ENCODE data around the gene KRT16. TPM values are rescaled to one million over a fixed set of nuclear protein-coding genes. Genes with fewer than 3 reads are reported as not detected.
"Not testable (repeated sequence)": the region's sequence is repeated elsewhere in the genome, so short reads cannot be mapped to it uniquely, and the experiment has no call there.

Gene KRT16
- total and polyA plus RNA-seq, 10 of the 15 experiments (the other 5 are each of a cell fraction or from before 2014, with no cell fraction given): 0.07 TPM; not detected in 9

GRCh38 chr17:41622340-41623183 is 10.0 kb upstream of the KRT16 start:
- FAIRE-seq; H3K4me1 ChIP-seq (ENCODE audit: control insufficient read depth, insufficient read depth, low read length); BruUV-seq (replicated peaks); H3K36me3 ChIP-seq (ENCODE audit: control insufficient read depth in 2 of 2, insufficient read depth in 2 of 2, low read length in 1 of 2); POLR2A ChIA-PET; H3K9ac ChIP-seq (ENCODE audit: control insufficient read depth, insufficient read depth, low read length); H3K4me2 ChIP-seq (ENCODE audit: control insufficient read depth, insufficient read depth); H3K27me3 ChIP-seq (replicated peaks in 1 of 2; ENCODE audit: control insufficient read depth in 2 of 2, insufficient read depth in 2 of 2, low read length in 1 of 2); H3K9me3 ChIP-seq (replicated peaks; ENCODE audit: control insufficient read depth, insufficient read depth, low read length); SMC1A ChIA-PET (ENCODE audit: uncharacterized antibody, unreplicated experiment); H3K27ac ChIP-seq (ENCODE audit: control insufficient read depth, insufficient read depth); H3K79me2 ChIP-seq (ENCODE audit: control insufficient read depth, insufficient read depth, low read length); H3K4me3 ChIP-seq; in situ Hi-C loops (cut with MboI); intact Hi-C loops (cut with micrococcal nuclease; ENCODE audit: unreplicated experiment); RAD21 ChIA-PET (ENCODE audit: unreplicated experiment); DNase-seq (ENCODE audit: low read depth, low spot score); ATAC-seq; H4K20me1 ChIP-seq (ENCODE audit: control insufficient read depth, insufficient read depth); H2AFZ ChIP-seq (ENCODE audit: control insufficient read depth, low read depth, low read length): not testable (repeated sequence)
- WGBS (ENCODE audit: insufficient coverage, insufficient replicate concordance, low lambda C conversion rate, missing lambda C conversion rate): 14% methylated on average over 16 of the region's 19 CpGs
- CTCF ChIA-PET: interaction anchor here (1.7 kb wide), 1 partner anchor 73 kb away, joined by 3 read pairs; no protein-coding TSS in a partner anchor

GRCh38 chr17:41621916-41622315 is 9.3 kb upstream of the KRT16 start:
- no peak for DNase-seq (ENCODE audit: low read depth, low spot score)
- ATAC-seq: no peak
- RAD21 ChIA-PET (ENCODE audit: unreplicated experiment): no interaction called here
- Histone ChIP-seq H3K9me3 (replicated peaks; ENCODE audit: control insufficient read depth, insufficient read depth, low read length) (no peaks in the 10 kb centered on the region; the same call in 2 of the 3 replicates), H3K4me2 (ENCODE audit: control insufficient read depth, insufficient read depth) (no peak overlapping the region), H2AFZ (ENCODE audit: control insufficient read depth, low read depth, low read length) (no peak overlapping the region), H3K4me1 (ENCODE audit: control insufficient read depth, insufficient read depth, low read length) (no peaks in the 10 kb centered on the region), H3K4me3 (no peak overlapping the region), H3K79me2 (ENCODE audit: control insufficient read depth, insufficient read depth, low read length) (no peaks in the 10 kb centered on the region), H3K36me3 (ENCODE audit: control insufficient read depth in 2 of 2, insufficient read depth in 2 of 2, low read length in 1 of 2) (no peaks in the 10 kb centered on the region), H3K9ac (ENCODE audit: control insufficient read depth, insufficient read depth, low read length) (no peak overlapping the region), H3K27ac (ENCODE audit: control insufficient read depth, insufficient read depth) (no peak overlapping the region), H4K20me1 (ENCODE audit: control insufficient read depth, insufficient read depth) (no peaks in the 10 kb centered on the region), H3K27me3 (replicated peaks in 1 of 2; ENCODE audit: control insufficient read depth in 2 of 2, insufficient read depth in 2 of 2, low read length in 1 of 2) (peaks cover 0 to 2% of the 10 kb centered on the region in 2 experiments; a peak in 1 of 4 replicates)
- in situ Hi-C loops (cut with MboI) (no loop called here), intact Hi-C loops (cut with micrococcal nuclease; ENCODE audit: unreplicated experiment) (no loop called here)
- WGBS (ENCODE audit: insufficient coverage, insufficient replicate concordance, low lambda C conversion rate, missing lambda C conversion rate): 0% methylated on average over 2 of the region's 2 CpGs
- FAIRE-seq: no peak
- POLR2A ChIA-PET: no interaction called here
- no TSS peak for BruUV-seq (replicated peaks)
- CTCF ChIA-PET: no interaction called here
- TF ChIP-seq KAT2A (conservative IDR thresholded peaks at IDR 0.05; ENCODE audit: control insufficient read depth, low read depth, low read length) (no peak), BACH1 (IDR thresholded peaks at IDR 0.05; ENCODE audit: borderline replicate concordance) (no peak), ASH2L (IDR thresholded peaks at IDR 0.05; ENCODE audit: borderline replicate concordance, low read depth) (no peak), PML (IDR thresholded peaks at IDR 0.05; ENCODE audit: low read length) (no peak), ZBED1 (IDR thresholded peaks at IDR 0.05; ENCODE audit: borderline replicate concordance) (no peak), MYB (IDR thresholded peaks at IDR 0.05; ENCODE audit: borderline replicate concordance, low read depth, low read length) (no peak), FOXM1 (IDR thresholded peaks at IDR 0.05; ENCODE audit: low read depth, low read length) (no peak)
- TF ChIP-seq, protein P1, sequence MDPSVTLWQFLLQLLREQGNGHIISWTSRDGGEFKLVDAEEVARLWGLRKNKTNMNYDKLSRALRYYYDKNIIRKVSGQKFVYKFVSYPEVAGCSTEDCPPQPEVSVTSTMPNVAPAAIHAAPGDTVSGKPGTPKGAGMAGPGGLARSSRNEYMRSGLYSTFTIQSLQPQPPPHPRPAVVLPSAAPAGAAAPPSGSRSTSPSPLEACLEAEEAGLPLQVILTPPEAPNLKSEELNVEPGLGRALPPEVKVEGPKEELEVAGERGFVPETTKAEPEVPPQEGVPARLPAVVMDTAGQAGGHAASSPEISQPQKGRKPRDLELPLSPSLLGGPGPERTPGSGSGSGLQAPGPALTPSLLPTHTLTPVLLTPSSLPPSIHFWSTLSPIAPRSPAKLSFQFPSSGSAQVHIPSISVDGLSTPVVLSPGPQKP (IDR thresholded peaks at IDR 0.05; ENCODE audit: low read depth, low read length): no peak
- TF ChIP-seq, protein P2, sequence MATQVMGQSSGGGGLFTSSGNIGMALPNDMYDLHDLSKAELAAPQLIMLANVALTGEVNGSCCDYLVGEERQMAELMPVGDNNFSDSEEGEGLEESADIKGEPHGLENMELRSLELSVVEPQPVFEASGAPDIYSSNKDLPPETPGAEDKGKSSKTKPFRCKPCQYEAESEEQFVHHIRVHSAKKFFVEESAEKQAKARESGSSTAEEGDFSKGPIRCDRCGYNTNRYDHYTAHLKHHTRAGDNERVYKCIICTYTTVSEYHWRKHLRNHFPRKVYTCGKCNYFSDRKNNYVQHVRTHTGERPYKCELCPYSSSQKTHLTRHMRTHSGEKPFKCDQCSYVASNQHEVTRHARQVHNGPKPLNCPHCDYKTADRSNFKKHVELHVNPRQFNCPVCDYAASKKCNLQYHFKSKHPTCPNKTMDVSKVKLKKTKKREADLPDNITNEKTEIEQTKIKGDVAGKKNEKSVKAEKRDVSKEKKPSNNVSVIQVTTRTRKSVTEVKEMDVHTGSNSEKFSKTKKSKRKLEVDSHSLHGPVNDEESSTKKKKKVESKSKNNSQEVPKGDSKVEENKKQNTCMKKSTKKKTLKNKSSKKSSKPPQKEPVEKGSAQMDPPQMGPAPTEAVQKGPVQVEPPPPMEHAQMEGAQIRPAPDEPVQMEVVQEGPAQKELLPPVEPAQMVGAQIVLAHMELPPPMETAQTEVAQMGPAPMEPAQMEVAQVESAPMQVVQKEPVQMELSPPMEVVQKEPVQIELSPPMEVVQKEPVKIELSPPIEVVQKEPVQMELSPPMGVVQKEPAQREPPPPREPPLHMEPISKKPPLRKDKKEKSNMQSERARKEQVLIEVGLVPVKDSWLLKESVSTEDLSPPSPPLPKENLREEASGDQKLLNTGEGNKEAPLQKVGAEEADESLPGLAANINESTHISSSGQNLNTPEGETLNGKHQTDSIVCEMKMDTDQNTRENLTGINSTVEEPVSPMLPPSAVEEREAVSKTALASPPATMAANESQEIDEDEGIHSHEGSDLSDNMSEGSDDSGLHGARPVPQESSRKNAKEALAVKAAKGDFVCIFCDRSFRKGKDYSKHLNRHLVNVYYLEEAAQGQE (IDR thresholded peaks at IDR 0.05; ENCODE audit: low read depth, low read length): no peak
- TF ChIP-seq, protein P3, sequence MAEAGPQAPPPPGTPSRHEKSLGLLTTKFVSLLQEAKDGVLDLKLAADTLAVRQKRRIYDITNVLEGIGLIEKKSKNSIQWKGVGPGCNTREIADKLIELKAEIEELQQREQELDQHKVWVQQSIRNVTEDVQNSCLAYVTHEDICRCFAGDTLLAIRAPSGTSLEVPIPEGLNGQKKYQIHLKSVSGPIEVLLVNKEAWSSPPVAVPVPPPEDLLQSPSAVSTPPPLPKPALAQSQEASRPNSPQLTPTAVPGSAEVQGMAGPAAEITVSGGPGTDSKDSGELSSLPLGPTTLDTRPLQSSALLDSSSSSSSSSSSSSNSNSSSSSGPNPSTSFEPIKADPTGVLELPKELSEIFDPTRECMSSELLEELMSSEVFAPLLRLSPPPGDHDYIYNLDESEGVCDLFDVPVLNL (IDR thresholded peaks at IDR 0.05; ENCODE audit: low read depth, low read length): no peak
- SMC1A ChIA-PET (ENCODE audit: uncharacterized antibody, unreplicated experiment): no interaction called here
